SK-N-MC (cell line): ENCODE results near the gene TOP1.

Source experiments
- EZH2 ChIP-seq: fragments of 200-600 bp; sonication (generic); IDR thresholded peaks from one replicate; pipeline ENCODE4 v1.6.1; 2017; ENCODE audit warnings: antibody characterized with exemption
- POLR2AphosphoS5 ChIP-seq: IDR thresholded peaks from 2 replicates; pipeline ENCODE4 v1.6.1; 2012; ENCODE audit warnings: mild to moderate bottlenecking, low read depth, low read length, borderline replicate concordance

GRCh38 chr20:41006936-41007474 is 21.6 kb upstream of the TOP1 start:
- TF ChIP-seq EZH2 (no peak), POLR2AphosphoS5 (no peak)
